Peyer's patch (tissue), 4 donors: ENCODE data around the gene CPNE2.

Experiments used
- POLR2A ChIP-seq, 2 donors: fragments of 450-650 bp; IDR thresholded peaks; one replicate each; pipeline ENCODE4 v1.5.1; 2017; ENCODE audit warnings: antibody characterized with exemption in 2 of 2, mild to moderate bottlenecking in 2 of 2, moderate library complexity in 2 of 2
- TF ChIP-seq, protein P1 (sequence below), 6 experiments: fragments of 450-650 bp in 4 of 6; fragments of 200-600 bp in 2 of 6; sonication (generic) in 1 of 6; IDR thresholded peaks; one replicate each; pipeline ENCODE4 v1.5.1; 2017 to 2019; ENCODE audit warnings: antibody characterized with exemption in 6 of 6, mild to moderate bottlenecking in 3 of 6, moderate library complexity in 1 of 6

DNA sequence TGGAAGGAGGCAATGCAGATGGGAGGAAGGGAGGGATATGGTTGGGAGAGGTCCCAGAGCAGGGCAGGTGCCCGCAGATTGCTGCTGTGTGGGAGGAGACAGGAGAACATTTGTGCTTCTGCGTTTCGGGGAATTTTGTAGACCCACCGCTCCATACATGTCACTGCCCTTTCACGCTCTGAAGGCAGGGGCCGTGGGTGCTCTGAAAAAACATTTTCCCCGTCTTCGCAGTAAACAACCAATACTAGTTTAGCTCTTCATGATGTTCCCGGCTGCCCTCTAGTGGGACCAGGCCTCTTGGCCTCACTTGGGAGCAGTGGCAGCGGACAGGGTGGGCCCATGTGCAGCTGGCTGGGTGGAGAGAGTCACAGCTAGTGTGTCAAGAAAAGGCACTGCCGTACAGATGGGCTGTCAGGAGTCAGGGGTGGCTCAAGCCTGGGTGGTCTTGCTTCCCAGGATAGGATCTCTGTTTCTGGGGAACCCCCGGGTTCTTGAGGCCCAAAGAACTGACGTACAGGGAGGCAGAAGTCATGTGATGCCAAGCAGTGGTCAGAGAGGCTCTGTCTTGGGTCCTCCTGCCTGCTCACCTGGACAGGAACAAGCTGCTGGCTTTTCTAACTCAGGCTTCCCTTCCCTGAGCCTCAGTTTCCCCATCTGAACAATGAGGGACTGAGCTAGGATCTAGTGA, 46.5 kb upstream of the CPNE2 start:
- TF ChIP-seq, protein P1, sequence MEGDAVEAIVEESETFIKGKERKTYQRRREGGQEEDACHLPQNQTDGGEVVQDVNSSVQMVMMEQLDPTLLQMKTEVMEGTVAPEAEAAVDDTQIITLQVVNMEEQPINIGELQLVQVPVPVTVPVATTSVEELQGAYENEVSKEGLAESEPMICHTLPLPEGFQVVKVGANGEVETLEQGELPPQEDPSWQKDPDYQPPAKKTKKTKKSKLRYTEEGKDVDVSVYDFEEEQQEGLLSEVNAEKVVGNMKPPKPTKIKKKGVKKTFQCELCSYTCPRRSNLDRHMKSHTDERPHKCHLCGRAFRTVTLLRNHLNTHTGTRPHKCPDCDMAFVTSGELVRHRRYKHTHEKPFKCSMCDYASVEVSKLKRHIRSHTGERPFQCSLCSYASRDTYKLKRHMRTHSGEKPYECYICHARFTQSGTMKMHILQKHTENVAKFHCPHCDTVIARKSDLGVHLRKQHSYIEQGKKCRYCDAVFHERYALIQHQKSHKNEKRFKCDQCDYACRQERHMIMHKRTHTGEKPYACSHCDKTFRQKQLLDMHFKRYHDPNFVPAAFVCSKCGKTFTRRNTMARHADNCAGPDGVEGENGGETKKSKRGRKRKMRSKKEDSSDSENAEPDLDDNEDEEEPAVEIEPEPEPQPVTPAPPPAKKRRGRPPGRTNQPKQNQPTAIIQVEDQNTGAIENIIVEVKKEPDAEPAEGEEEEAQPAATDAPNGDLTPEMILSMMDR (IDR thresholded peaks at IDR 0.05) = peak; percentile 34 to 65 (median 58)
- no peak for TF ChIP-seq POLR2A (IDR thresholded peaks at IDR 0.05)
